ENCODE measurements around the gene MAP3K5.

GRCh38 chr6:136658711-136659110 is 133.6 kb downstream of the MAP3K5 start:
- TF ChIP-seq POLR2A (IDR thresholded peaks at IDR 0.05; ENCODE audit: low read depth, low read length) (no peak), TAF1 (IDR thresholded peaks at IDR 0.05; ENCODE audit: low read depth, low read length) (no peak), POLR2AphosphoS5 (IDR thresholded peaks at IDR 0.05; ENCODE audit: low read depth, low read length) (no peak)
